IMR-90 (cell line): ENCODE results near the gene BSND. TPM values are rescaled to one million over a fixed set of nuclear protein-coding genes. Genes with fewer than 3 reads are reported as not detected.

ENCODE experiments used
- ATAC-seq: fragments of 200-7000 bp; cut with Tn5 transposase; 2 replicates; pipeline ENCODE4 v1.9.1; 2020; ENCODE audit warnings: low read depth, mild to moderate bottlenecking, moderate library complexity
- BruUV-seq: library from RNA; stranded (reverse); fragments of 400-500 nt; replicated peaks from 2 replicates; lab custom pipeline; 2021; lab: Mats Ljungman, UMichigan
- CTCF ChIA-PET: fragments of 300-600 bp; formaldehyde crosslinking; extraction: SDS; loops from one replicate; lab custom pipeline; 2021; ENCODE audit warnings: antibody characterized with exemption; lab: Yijun Ruan, JAX
- POLR2A ChIA-PET: fragments of 300-600 bp; sonication (Branson Sonifier 250); formaldehyde crosslinking; loops from one replicate; lab custom pipeline; 2022; ENCODE audit warnings: antibody characterized with exemption; ENCODE audit not compliant: unreplicated experiment; lab: Charles Lee
- DNase-seq: peaks from one replicate; pipeline ENCODE4 v3.0.0; 2013
- H2AFZ ChIP-seq: replicated peaks from 2 replicates; pipeline ENCODE3; 2013; ENCODE audit warnings: low read length, mild to moderate bottlenecking; ENCODE audit not compliant: poor library complexity
- H2AK5ac ChIP-seq: 2 replicates; pipeline ENCODE4 v1.6.1; 2013; ENCODE audit warnings: low read depth, low read length, inconsistent platforms
- H2AK9ac ChIP-seq: replicated peaks from 2 replicates; pipeline ENCODE3; 2013; ENCODE audit warnings: mild to moderate bottlenecking, low read depth, low read length, moderate library complexity; ENCODE audit not compliant: poor library complexity
- H2BK120ac ChIP-seq: 2 replicates; pipeline ENCODE4 v1.6.1; 2013; ENCODE audit warnings: low read depth, low read length, inconsistent platforms
- H2BK15ac ChIP-seq: 3 replicates; pipeline ENCODE4 v1.6.1; 2013; ENCODE audit warnings: low read depth, low read length, inconsistent platforms
- H2BK20ac ChIP-seq: 2 replicates; pipeline ENCODE4 v1.6.1; 2013; ENCODE audit warnings: low read depth, mild to moderate bottlenecking, inconsistent platforms, low read length, moderate library complexity
- H2BK5ac ChIP-seq: 2 replicates; pipeline ENCODE4 v1.6.1; 2013; ENCODE audit warnings: mild to moderate bottlenecking, low read depth, low read length, inconsistent platforms; ENCODE audit not compliant: poor library complexity, severe bottlenecking
- H3K14ac ChIP-seq: replicated peaks from 2 replicates; pipeline ENCODE4 v1.6.1; 2013; ENCODE audit warnings: low read depth, low read length, inconsistent platforms
- H3K18ac ChIP-seq: 2 replicates; pipeline ENCODE4 v1.6.1; 2013; ENCODE audit warnings: low read depth, low read length, control low read depth
- H3K23ac ChIP-seq: 2 replicates; pipeline ENCODE4 v1.6.1; 2013; ENCODE audit warnings: low read depth, low read length, inconsistent platforms
- H3K27ac ChIP-seq: 2 replicates; pipeline ENCODE4 v1.5.1; 2013; ENCODE audit warnings: mild to moderate bottlenecking, control low read depth, low read length; ENCODE audit not compliant: insufficient read depth
- H3K27me3 ChIP-seq: 2 replicates; pipeline ENCODE4 v1.6.1; 2013; ENCODE audit warnings: low read length; ENCODE audit not compliant: control insufficient read depth, insufficient read depth
- H3K36me3 ChIP-seq: 2 replicates; pipeline ENCODE4 v1.6.1; 2013; ENCODE audit warnings: low read length, mixed read lengths; ENCODE audit not compliant: control insufficient read depth, insufficient read depth
- H3K4ac ChIP-seq: 2 replicates; pipeline ENCODE4 v1.6.1; 2013; ENCODE audit warnings: low read depth, low read length, inconsistent platforms
- H3K4me1 ChIP-seq: 2 replicates; pipeline ENCODE4 v1.6.1; 2013; ENCODE audit warnings: low read length, mixed read lengths; ENCODE audit not compliant: control insufficient read depth, insufficient read depth
- H3K4me2 ChIP-seq: 2 replicates; pipeline ENCODE4 v1.6.1; 2013; ENCODE audit warnings: low read depth, mild to moderate bottlenecking, control low read depth, low read length, moderate library complexity
- H3K4me3 ChIP-seq: 2 replicates; pipeline ENCODE4 v1.5.1; 2013; ENCODE audit warnings: low read depth, mild to moderate bottlenecking, control low read depth, low read length, moderate library complexity; ENCODE audit not compliant: insufficient read depth
- H3K56ac ChIP-seq: 2 replicates; pipeline ENCODE4 v1.6.1; 2013; ENCODE audit warnings: low read length, inconsistent platforms; ENCODE audit not compliant: insufficient read depth; ENCODE audit errors: extremely low read depth
- H3K79me1 ChIP-seq, 2 experiments: 2 replicates each; pipeline ENCODE4 v1.6.1; 2013; ENCODE audit warnings: low read length in 2 of 2, inconsistent platforms in 1 of 2, low read depth in 1 of 2
- H3K9ac ChIP-seq: 2 replicates; pipeline ENCODE4 v1.6.1; 2013; ENCODE audit warnings: low read depth, low read length, control low read depth
- H3K9me1 ChIP-seq: 2 replicates; pipeline ENCODE4 v1.6.1; 2013; ENCODE audit warnings: low read length, inconsistent platforms; ENCODE audit not compliant: insufficient read depth
- H3K9me3 ChIP-seq: 2 replicates; pipeline ENCODE4 v1.6.1; 2013; ENCODE audit warnings: low read length; ENCODE audit not compliant: control insufficient read depth, insufficient read depth
- H4K20me1 ChIP-seq: 2 replicates; pipeline ENCODE4 v1.6.1; 2013; ENCODE audit warnings: low read length, inconsistent platforms; ENCODE audit not compliant: insufficient read depth
- H4K5ac ChIP-seq: 2 replicates; pipeline ENCODE4 v1.6.1; 2013; ENCODE audit warnings: mild to moderate bottlenecking, low read depth, low read length, control low read depth
- H4K8ac ChIP-seq, 2 experiments: 2 replicates each; pipeline ENCODE4 v1.6.1; 2013; ENCODE audit warnings: low read depth in 2 of 2, low read length in 2 of 2, control low read depth in 1 of 2, inconsistent platforms in 1 of 2
- H4K91ac ChIP-seq: 2 replicates; pipeline ENCODE4 v1.6.1; 2013; ENCODE audit warnings: low read depth, low read length, inconsistent platforms; ENCODE audit not compliant: insufficient read depth
- BHLHE40 ChIP-seq: fragments of 150-350 bp; IDR thresholded peaks from 2 replicates; pipeline ENCODE4 v1.6.1; 2016; ENCODE audit warnings: mild to moderate bottlenecking, low read depth, low read length
- CHD1 ChIP-seq: IDR thresholded peaks from 2 replicates; pipeline ENCODE4 v1.6.1; 2012; ENCODE audit warnings: low read depth, low read length, improper control_type of control experiment
- FOS ChIP-seq: fragments of 150-350 bp; IDR thresholded peaks from 2 replicates; pipeline ENCODE4 v1.6.1; 2016; ENCODE audit warnings: low read depth, low read length
- MAFK ChIP-seq: IDR thresholded peaks from 2 replicates; pipeline ENCODE4 v1.6.1; 2012; ENCODE audit warnings: low read depth, low read length, improper control_type of control experiment
- MAZ ChIP-seq: IDR thresholded peaks from 2 replicates; pipeline ENCODE4 v1.6.1; 2012; ENCODE audit warnings: low read depth, mild to moderate bottlenecking, low read length, improper control_type of control experiment, moderate library complexity, borderline replicate concordance
- MXI1 ChIP-seq: IDR thresholded peaks from 2 replicates; pipeline ENCODE4 v1.6.1; 2012; ENCODE audit warnings: low read depth, mild to moderate bottlenecking, low read length, moderate library complexity, borderline replicate concordance
- POLR2A ChIP-seq: IDR thresholded peaks from 2 replicates; pipeline ENCODE4 v1.6.1; 2012; ENCODE audit warnings: mild to moderate bottlenecking, low read depth, low read length
- RCOR1 ChIP-seq: IDR thresholded peaks from 2 replicates; pipeline ENCODE4 v1.6.1; 2012; ENCODE audit warnings: mild to moderate bottlenecking, low read length, improper control_type of control experiment; ENCODE audit not compliant: insufficient replicate concordance
- RFX5 ChIP-seq: IDR thresholded peaks from 2 replicates; pipeline ENCODE4 v1.8.0; 2012; ENCODE audit warnings: low read depth, mild to moderate bottlenecking, low read length, moderate library complexity
- SMC3 ChIP-seq: fragments of 150-350 bp; IDR thresholded peaks from 2 replicates; pipeline ENCODE4 v1.6.1; 2016; ENCODE audit warnings: low read depth, mild to moderate bottlenecking, antibody characterized with exemption, low read length, moderate library complexity
- WGBS, 2 experiments: methylation state at CpG; one replicate each; pipeline versions ENCODE4 v1.1.5 to v1.1.7; 2013; ENCODE audit warnings: missing lambda C conversion rate in 2 of 2; ENCODE audit not compliant: insufficient read length in 1 of 2; ENCODE audit errors: extremely low coverage in 2 of 2; 5-methylcytosine and 5-hydroxymethylcytosine counted together
- dilution Hi-C: fragments of 300-500 bp; cut with HindIII; formaldehyde crosslinking; loops from one replicate; pipeline ENCODE4 v1.14.3; 2018; ENCODE audit warnings: low sequenced_read_pairs; ENCODE audit not compliant: unreplicated experiment
- in situ Hi-C: fragments of 300-500 bp; cut with MboI; formaldehyde crosslinking; loops from 3 replicates; pipeline ENCODE4 v1.14.3; 2019; ENCODE audit warnings: low sequenced_read_pairs, inconsistent platforms, mixed read lengths
- intact Hi-C: fragments of 100-400 bp; cut with micrococcal nuclease; formaldehyde crosslinking; loops from 2 replicates; pipeline ENCODE4 v1.10.0; 2022
- polyA plus RNA-seq, 3 experiments: library from polyadenylated mRNA; depleted of rRNA; stranded (reverse); fragments of >200 nt; gene quantifications; 2 replicates each; pipeline ENCODE4 v1.2.3, GENCODE V29; 2012; ENCODE audit warnings: low replicate concordance in 1 of 3
- total RNA-seq: library from RNA; depleted of rRNA; stranded (reverse); fragments of >200 nt; gene quantifications from 2 replicates; pipeline ENCODE4 v1.2.3, GENCODE V29; 2012
- TF ChIP-seq, protein P1 (sequence below): conservative IDR thresholded peaks from 2 replicates; pipeline ENCODE4 v1.5.1; 2012; ENCODE audit warnings: mild to moderate bottlenecking, low read depth, low read length, improper control_type of control experiment
- TF ChIP-seq, protein P2 (sequence below): fragments of 150-350 bp; IDR thresholded peaks from 2 replicates; pipeline ENCODE4 v1.6.1; 2017; ENCODE audit warnings: mild to moderate bottlenecking, antibody characterized with exemption, low read length, low read depth
- TF ChIP-seq, protein P3 (sequence below): fragments of 150-350 bp; IDR thresholded peaks from 2 replicates; pipeline ENCODE4 v1.6.1; 2016; ENCODE audit warnings: low read depth, mild to moderate bottlenecking, low read length, moderate library complexity, borderline replicate concordance

BSND gene
- total and polyA plus RNA-seq, 2 of the 4 experiments (the other 2 are of a cell fraction), result not detected

DNA sequence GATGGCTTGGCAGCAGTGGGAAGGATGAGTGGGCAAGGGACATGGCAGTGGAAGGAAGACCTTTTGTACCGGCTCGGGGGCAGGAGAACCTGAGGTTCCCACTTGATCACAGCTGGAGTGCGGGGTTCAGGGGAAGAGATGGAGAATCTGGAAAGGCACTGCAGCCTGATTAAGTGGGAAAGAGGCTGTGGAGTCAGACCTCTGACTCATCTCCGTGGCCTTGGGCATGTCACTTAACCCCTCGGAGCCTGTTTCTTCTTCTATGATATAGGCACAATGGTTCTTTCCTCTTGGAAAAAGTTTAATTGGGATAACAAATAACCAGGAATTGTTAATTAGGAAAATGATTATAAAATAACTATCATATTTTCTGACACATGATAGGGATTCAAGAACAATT lies 31.4 kb upstream of the BSND start:
- H2BK20ac ChIP-seq, result no peak overlapping the region
- no peak overlapping the region for H3K56ac ChIP-seq
- H3K9ac ChIP-seq, result no peak overlapping the region
- no peaks in the 10 kb centered on the region for H3K9me3 ChIP-seq
- CTCF ChIA-PET, result no interaction called here
- H2BK120ac ChIP-seq, result no peak overlapping the region
- H3K14ac ChIP-seq, result no peak overlapping the region
- H2AFZ ChIP-seq, result no peak overlapping the region
- H3K4me3 ChIP-seq, result no peak overlapping the region
- BruUV-seq, result no TSS peak
- peaks cover 13% of the 10 kb centered on the region for H3K27me3 ChIP-seq
- H3K4me1 ChIP-seq, result peaks cover 2% of the 10 kb centered on the region
- H2AK9ac ChIP-seq, result no peak overlapping the region
- WGBS, 2 experiments, result 89% methylated on average over 3 of the region's 5 CpGs; no CpG with 5 or more reads in 1 of the 2 experiments
- dilution Hi-C loops, result no loop called here
- no peak for DNase-seq
- H4K8ac ChIP-seq, result no peak overlapping the region
- H4K5ac ChIP-seq, result no peak overlapping the region
- no peak for TF ChIP-seq MAZ
- TF ChIP-seq CHD1, result no peak
- TF ChIP-seq, protein P1, sequence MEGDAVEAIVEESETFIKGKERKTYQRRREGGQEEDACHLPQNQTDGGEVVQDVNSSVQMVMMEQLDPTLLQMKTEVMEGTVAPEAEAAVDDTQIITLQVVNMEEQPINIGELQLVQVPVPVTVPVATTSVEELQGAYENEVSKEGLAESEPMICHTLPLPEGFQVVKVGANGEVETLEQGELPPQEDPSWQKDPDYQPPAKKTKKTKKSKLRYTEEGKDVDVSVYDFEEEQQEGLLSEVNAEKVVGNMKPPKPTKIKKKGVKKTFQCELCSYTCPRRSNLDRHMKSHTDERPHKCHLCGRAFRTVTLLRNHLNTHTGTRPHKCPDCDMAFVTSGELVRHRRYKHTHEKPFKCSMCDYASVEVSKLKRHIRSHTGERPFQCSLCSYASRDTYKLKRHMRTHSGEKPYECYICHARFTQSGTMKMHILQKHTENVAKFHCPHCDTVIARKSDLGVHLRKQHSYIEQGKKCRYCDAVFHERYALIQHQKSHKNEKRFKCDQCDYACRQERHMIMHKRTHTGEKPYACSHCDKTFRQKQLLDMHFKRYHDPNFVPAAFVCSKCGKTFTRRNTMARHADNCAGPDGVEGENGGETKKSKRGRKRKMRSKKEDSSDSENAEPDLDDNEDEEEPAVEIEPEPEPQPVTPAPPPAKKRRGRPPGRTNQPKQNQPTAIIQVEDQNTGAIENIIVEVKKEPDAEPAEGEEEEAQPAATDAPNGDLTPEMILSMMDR, result no peak
- TF ChIP-seq BHLHE40, result no peak
- TF ChIP-seq SMC3, result no peak
- TF ChIP-seq MXI1, result no peak
- no peak for TF ChIP-seq RFX5
- no peak for TF ChIP-seq RCOR1
- TF ChIP-seq FOS, result no peak
- TF ChIP-seq, protein P2, sequence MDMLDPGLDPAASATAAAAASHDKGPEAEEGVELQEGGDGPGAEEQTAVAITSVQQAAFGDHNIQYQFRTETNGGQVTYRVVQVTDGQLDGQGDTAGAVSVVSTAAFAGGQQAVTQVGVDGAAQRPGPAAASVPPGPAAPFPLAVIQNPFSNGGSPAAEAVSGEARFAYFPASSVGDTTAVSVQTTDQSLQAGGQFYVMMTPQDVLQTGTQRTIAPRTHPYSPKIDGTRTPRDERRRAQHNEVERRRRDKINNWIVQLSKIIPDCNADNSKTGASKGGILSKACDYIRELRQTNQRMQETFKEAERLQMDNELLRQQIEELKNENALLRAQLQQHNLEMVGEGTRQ, result no peak
- no peak for TF ChIP-seq POLR2A
- TF ChIP-seq, protein P3, sequence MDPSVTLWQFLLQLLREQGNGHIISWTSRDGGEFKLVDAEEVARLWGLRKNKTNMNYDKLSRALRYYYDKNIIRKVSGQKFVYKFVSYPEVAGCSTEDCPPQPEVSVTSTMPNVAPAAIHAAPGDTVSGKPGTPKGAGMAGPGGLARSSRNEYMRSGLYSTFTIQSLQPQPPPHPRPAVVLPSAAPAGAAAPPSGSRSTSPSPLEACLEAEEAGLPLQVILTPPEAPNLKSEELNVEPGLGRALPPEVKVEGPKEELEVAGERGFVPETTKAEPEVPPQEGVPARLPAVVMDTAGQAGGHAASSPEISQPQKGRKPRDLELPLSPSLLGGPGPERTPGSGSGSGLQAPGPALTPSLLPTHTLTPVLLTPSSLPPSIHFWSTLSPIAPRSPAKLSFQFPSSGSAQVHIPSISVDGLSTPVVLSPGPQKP, result no peak
- TF ChIP-seq MAFK, result no peak
- intact Hi-C loops, result no loop called here
- no peak overlapping the region for H3K23ac ChIP-seq
- H3K18ac ChIP-seq, result no peak overlapping the region
- H2BK15ac ChIP-seq, result no peak overlapping the region
- H4K20me1 ChIP-seq, result no peaks in the 10 kb centered on the region
- no peak overlapping the region for H3K27ac ChIP-seq
- POLR2A ChIA-PET, result no interaction called here
- no peaks in the 10 kb centered on the region for H3K36me3 ChIP-seq
- no peak overlapping the region for H3K4me2 ChIP-seq
- no peak overlapping the region for H2BK5ac ChIP-seq
- H4K91ac ChIP-seq, result no peak overlapping the region
- H2AK5ac ChIP-seq, result no peak overlapping the region
- ATAC-seq, result no peak
- H3K9me1 ChIP-seq, result peaks cover 8% of the 10 kb centered on the region; the same call in 1 of the 2 replicates
- H3K4ac ChIP-seq, result no peak overlapping the region
- in situ Hi-C loops, result no loop called here
- H3K79me1 ChIP-seq, result no peaks in the 10 kb centered on the region
